Adrenal gland (tissue), 5 donors: ENCODE measurements around the gene LIMS2.

Source experiments
- CTCF ChIP-seq, 6 experiments: fragments of 450-650 bp in 4 of 6; fragments of 200-600 bp in 2 of 6; sonication (generic) in 1 of 6; IDR thresholded peaks; 1 replicate in 5 of 6; 2 replicates in 1 of 6; pipeline versions ENCODE4 v1.5.1 to v1.8.0; 2016 to 2021; ENCODE audit warnings: antibody characterized with exemption in 6 of 6, mild to moderate bottlenecking in 2 of 6, moderate library complexity in 1 of 6
- POLR2A ChIP-seq, 2 donors: fragments of 450-650 bp; IDR thresholded peaks; one replicate each; pipeline ENCODE4 v1.6.1; 2017; ENCODE audit warnings: antibody characterized with exemption in 2 of 2, mild to moderate bottlenecking in 2 of 2, moderate library complexity in 1 of 2
- donor health status: DM: no; HTN: no; CAD: no.

GRCh38 chr2:127669056-127669455, 6.3 kb downstream of the LIMS2 start:
- TF ChIP-seq CTCF (IDR thresholded peaks at IDR 0.05) = no peak
- TF ChIP-seq POLR2A (IDR thresholded peaks at IDR 0.05) = no peak
